NCI-H2227 treated with DMSO at 0.1 percent for 48 hours (cell line): ENCODE data around the gene PDE3A.
"Not testable (repeated sequence)": the region's sequence is repeated elsewhere in the genome, so short reads cannot be mapped to it uniquely, and the experiment has no call there.

Experiments used
- DNase-seq: peaks from one replicate; lab custom pipeline; 2025; lab: John Stamatoyannopoulos, UW

The PDE3A gene

DNA sequence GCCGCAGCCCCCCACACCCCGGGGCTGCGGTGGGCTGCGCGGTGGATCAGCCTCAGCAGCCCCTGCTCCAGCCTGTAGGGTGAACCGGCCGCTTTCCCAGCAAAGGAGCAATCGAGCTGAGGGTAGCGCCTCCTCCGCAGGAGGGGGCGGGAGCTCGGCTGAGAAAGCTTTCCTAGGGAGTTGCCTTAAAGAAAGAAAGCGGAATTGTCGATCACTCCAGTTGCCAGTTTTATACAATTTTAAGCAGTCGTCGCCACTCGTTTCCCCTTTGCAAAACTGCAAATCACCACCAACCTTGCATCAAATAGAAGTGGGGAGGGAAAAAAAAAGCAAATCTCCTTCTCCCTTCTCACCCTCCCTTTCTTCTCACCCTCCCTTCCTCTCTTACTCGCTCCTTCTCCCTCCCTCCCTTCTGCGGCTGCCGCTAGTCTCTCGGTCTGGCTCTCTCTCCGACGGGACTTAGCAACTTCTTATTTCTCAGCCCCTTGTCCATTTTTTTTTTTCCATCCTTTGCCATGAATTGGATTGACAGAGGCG is at the start of gene PDE3A:
PDE3A (plus strand) TSS at position 424 of the 537 bp plus-strand sequence. CDS start 748 bp downstream, outside the sequence.
- DNase-seq, result no peak

DNA sequence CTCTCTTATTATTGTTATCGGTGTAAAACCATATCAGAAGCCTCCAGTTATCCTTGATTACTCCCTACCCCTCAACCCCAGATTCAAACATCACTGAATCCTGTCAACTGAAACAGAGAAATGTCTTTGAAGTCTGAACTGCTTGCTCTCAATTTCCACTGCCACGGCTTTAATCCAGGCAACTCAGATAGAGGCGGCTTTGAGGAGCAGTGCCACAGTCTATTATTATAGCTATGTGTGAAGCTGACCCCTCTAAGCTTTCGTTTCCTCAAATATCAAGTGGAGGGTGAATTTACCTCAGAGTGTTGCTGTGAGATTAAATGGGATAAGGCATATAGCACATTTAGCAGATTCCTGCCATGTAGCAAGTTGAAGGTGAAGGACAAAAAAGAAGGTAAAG is 49.0 kb upstream of the PDE3A start:
- no peak for DNase-seq

GRCh38 chr12:20320552-20320951 is 47.8 kb upstream of the PDE3A start:
- no peak for DNase-seq

GRCh38 chr12:20330826-20331505 is 37.4 kb upstream of the PDE3A start:
- not testable (repeated sequence) for DNase-seq

DNA sequence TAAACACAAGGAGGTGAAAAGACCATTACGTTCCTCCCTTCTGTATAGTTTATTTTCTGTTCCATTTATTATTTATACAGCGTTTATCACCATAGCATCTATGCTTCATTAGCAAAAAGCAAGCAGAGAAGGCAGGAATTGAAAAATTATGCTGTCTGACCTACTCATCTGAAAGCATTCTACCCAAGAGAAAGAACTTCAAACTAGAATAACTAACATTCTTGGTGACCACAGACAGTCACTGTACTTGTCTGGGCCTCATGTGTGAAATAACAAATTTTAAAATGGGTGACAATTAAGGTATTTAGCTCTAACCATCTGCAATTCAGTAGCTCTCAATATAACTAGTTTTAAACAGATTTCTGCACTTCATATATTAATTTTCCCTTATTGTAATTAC is 29.3 kb upstream of the PDE3A start:
- DNase-seq, result no peak

- DNase-seq, result no peak
These were observed 26.2 kb upstream of the PDE3A start for GRCh38 chr12:20342111-20342510.

GRCh38 chr12:20345866-20346265 is 22.5 kb upstream of the PDE3A start:
- DNase-seq, result no peak

DNA sequence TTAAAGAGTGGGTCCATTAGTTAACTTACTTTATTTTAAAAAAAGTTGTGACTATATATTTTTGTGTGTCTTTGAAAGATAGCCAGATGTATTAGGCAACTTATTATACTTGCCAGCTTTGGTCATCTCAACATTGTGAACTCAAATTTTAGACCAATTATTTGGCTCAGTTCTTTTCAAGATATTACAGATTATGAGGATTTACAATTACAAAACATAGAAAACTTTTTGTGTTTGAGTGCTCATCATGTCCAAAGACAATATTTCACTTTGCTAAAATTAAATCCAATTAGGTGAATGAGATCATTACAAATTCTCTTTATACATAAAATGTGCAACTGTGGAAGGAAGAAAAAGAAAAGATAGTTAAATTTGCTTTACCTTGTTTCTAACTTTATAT is 18.3 kb upstream of the PDE3A start:
- no peak for DNase-seq

- DNase-seq, result no peak
These were observed 17.8 kb upstream of the PDE3A start for GRCh38 chr12:20350495-20350894.

- no peak for DNase-seq
These were observed 16.9 kb upstream of the PDE3A start for GRCh38 chr12:20351406-20351805.

DNA sequence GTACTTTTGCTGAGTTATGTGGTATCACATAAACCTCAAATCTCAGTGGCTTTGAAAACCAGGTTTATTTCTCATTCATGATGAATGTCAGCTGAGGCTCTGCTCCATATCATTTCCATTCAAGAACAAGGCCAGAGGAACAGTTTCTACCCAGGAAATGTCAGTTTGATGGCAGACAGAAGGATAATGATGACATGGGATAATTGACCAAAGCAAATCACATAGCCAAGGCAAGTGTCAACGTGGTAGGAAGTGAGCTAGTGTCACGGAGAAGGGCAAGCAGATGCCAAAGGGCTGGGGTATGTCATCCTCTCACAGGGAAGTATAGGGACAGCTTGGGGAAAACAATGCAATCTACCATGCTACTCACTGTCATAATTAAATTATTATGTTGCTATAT is 12.3 kb upstream of the PDE3A start:
- DNase-seq, result no peak

DNA sequence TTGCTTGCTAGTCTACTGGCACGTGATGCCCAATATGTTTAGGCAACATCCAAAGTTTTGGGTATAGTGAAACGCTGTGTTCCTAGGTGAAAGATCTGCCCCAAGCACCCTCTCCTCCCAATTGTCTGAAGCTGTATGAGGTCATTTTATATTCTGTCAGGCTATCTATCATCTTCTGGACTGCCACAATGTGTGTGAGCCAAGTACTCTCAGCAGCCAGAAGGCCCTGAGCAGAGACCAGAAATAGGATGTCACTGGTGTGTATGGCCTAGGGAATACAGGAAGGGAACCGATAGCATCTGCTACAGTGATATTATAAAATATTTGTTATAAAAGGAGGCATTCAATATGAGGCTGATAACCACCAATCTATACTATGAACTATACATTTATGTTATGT is 7.9 kb upstream of the PDE3A start:
- DNase-seq, result no peak

- no peak for DNase-seq
These were observed 6.9 kb upstream of the PDE3A start for GRCh38 chr12:20361416-20361815.

DNA sequence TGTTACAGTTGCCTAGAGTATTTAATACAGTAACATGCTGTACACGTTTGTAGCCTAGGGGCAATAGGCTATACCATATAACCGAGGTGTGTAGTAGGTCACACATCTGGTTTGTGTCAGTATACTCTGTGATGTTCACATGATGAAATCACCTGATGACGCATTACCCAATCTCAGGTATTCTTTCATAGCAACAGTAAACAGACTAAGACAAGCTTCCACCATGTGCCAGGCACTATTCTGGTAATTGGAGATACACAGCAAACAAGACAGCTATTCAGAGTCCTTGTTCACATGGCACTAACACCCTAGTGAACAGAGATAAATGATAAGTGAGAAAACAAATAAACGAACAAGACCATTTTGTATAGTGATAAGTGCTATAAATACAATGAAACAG is 3.8 kb upstream of the PDE3A start:
- no peak for DNase-seq

GRCh38 chr12:20366776-20367409 is 1.4 kb upstream of the PDE3A start:
- DNase-seq, result no peak

DNA sequence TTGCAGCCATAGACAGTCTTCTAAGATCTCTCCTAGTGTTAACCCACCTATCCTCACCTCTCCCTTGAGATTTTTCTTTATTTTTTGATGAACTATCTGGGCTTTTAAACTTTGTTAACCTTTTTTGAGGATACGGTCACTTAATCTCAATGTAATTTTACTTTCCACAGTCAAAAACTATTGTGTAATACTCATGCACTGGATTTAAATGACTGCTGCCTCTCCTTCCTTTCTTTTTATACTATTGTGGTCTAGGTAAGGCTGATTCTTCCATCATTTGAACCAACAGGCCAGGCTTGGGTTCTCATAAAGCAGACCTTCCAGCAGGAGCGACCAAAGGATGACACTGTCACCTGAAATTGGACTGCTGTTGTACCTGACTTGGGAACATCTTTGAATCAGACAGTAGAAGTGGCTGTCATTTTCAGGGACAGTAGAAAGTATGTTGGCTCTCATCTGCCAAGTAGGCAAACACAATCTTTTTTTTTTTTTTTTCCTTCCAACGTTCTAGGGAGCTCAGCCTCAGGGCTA is 689 bp upstream of the PDE3A start:
- DNase-seq, result no peak

DNA sequence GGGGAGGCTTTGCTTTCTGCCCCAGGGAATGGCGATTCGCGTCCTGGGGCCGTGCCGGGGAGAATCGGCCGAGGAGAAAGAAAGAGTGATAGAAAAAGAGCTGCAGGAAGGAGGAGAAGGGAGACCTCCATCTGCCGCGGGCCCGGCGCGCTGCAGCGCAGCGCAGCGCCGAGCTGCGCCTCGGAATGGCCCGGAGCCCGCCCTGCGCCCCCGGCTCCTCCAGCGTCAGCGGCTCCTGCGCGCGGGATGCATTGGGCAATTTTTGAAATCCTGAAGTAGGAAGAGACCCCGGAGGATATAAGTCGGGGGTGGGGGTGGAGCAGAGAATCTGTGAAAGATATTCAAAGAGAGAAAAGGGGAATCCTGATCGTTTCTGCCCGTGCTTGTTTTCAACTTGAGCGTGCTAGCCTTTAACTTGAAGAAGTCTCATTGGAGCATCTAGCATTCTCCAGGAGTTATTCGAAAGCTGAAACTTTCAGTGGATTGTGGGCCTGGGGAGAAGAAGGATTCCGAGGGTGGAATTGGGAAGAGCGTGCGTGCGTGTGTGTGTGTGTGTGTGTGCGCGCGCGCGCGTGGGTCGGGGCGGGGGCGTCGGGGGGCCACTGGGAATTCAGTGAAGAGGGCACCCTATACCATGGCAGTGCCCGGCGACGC is 441 bp downstream of the PDE3A start:
- no peak for DNase-seq

DNA sequence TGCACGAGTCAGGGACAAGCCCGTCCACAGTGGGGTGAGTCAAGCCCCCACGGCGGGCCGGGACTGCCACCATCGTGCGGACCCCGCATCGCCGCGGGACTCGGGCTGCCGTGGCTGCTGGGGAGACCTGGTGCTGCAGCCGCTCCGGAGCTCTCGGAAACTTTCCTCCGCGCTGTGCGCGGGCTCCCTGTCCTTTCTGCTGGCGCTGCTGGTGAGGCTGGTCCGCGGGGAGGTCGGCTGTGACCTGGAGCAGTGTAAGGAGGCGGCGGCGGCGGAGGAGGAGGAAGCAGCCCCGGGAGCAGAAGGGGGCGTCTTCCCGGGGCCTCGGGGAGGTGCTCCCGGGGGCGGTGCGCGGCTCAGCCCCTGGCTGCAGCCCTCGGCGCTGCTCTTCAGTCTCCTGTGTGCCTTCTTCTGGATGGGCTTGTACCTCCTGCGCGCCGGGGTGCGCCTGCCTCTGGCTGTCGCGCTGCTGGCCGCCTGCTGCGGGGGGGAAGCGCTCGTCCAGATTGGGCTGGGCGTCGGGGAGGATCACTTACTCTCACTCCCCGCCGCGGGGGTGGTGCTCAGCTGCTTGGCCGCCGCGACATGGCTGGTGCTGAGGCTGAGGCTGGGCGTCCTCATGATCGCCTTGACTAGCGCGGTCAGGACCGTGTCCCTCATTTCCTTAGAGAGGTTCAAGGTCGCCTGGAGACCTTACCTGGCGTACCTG is 1.1 kb downstream of the PDE3A start:
- no peak for DNase-seq

DNA sequence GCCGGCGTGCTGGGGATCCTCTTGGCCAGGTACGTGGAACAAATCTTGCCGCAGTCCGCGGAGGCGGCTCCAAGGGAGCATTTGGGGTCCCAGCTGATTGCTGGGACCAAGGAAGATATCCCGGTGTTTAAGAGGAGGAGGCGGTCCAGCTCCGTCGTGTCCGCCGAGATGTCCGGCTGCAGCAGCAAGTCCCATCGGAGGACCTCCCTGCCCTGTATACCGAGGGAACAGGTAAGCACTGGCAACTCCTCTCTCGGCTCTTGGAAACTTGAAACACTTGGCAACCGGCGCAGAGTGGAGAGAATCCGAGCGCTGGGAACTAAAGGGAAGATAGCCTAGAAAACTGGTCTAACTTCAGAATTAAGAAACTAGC is 1.7 kb downstream of the PDE3A start:
- no peak for DNase-seq

DNA sequence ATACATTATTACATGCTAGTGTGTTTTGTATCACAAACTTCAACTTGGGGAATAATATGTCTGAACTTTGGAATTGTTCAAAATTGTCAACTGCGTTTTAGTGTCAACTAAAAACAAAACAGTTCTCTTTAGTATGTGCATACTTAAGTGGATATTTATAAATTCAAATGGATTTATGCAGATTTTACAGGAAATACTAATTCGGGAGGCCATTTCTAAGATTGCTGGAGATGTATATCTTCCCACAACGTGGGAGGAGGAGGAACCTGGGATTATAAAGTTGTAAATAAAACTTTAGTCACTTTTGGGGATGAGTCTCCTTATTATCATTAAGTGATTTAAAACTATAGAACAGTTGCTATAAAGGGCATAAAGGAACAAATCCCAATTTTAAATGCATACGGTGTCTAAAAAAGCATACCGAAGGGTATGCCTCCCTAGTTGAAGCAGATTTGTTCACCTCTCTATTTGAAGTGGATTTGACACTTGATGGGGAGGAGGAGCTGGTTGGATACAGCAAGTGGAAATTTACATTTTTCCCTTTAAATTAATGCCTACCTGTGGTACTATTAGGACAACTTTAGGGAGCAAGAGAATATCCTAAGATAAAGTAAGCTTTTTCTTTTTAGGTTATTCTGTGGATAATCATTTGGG is 2.7 kb downstream of the PDE3A start:
- no peak for DNase-seq

DNA sequence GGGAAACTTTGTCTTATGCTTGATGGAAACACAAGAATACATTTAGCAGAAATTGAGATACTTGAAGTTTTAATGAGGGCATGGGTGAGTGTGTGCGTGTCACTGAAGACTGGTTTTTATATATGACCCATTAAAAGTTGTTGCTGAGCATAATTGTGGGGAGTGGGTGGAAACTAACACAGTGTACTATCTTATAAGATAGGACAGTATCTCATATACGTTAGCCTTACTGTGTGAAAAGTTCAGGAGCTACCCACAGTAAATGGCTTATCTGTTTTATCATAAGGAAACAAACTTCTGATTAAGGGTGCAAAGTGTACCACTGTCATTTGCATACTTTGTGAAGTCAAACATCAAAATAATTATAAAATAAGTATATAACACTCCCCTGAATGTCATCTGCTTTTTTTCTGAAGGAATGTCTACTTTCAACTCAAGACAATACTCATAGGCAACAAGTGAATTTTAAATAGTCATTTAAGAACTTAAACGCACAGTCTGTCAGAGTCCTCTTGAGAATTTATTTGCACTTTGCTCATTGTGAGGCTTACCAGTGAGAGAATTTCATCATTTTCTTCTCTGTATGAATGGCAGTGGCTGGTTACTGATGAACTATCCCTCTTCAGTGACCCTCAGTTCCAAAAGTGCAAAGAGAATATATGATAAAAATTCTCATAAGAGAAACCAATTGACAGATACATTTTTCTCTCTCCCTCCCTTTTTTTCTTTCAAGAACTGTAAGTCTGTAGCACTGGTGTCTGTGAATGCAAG is 4.2 kb downstream of the PDE3A start:
- DNase-seq, result no peak
